HG03064 (cell line): ENCODE data around the gene PDGFB.

Experiments used
- ATAC-seq: cut with Tn5 transposase; IDR thresholded peaks from one replicate; pipeline ENCODE4 v1.9.1; 2021; ENCODE audit warnings: low read depth; ENCODE audit not compliant: unreplicated experiment

PDGFB gene

GRCh38 chr22:39244496-39245129 lies at the start of gene PDGFB:
TSS of gene PDGFB (minus strand) at chr22:39244982. CDS start at chr22:39243963, 1,019 bp downstream.
- ATAC-seq, result no peak

DNA sequence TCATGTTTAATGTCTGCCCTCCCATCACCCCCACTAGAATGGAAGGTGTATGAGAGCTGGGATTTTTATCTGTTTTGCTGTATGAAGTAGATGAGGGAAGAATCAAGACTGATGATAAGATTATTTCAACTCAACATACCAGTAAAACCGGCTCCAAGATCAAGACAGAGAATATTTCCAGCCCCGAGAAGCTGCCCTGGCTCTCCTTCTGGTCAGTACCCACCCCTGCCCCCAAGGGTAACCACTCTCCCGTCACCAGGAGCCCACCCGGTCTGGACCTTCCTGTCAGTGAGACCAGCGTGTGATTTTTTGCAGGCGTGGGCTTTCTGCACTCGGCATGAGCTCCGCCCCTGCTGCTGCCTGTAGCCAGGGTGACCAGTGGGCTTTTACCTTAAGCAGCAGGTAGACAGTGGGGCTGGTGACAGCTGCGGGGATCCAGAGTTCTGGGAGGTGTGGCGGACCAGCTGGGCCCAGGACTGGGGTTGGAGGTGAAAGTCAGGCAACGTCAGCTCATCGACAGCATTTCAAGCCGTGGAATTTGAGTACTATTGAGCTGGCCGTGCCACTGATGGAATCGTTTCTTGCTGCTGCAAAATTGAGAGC lies 49.1 kb upstream of the PDGFB start:
- no peak for ATAC-seq

DNA sequence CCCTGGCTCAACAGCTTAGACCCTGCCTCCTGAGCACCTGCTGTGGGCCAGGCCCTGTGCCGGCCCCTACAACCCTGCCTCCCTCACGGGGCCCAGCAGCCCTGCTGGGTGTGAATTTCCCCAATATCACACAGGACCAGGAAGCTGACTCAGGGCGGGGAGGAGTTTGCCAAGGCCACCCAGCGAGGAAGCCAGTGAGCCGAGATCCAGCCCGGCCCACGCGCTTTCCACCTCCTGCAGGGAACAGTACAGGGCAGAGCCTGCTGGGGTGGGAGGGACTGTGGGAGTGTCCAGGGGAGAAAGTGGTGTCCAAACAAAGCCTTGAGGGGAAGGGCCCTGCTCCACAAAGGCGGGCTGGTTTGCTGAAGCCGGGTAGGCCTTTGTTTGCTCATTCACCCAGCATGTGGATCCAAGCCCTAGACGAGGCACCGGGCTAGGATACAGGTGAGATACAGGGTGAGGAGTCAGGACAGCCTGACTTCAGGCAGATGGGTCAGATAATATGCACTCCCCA lies 47.8 kb upstream of the PDGFB start:
- ATAC-seq, result no peak

GRCh38 chr22:39292031-39292462 lies 47.3 kb upstream of the PDGFB start:
- ATAC-seq, result no peak

GRCh38 chr22:39291523-39291922 lies 46.7 kb upstream of the PDGFB start:
- ATAC-seq, result no peak

- no peak for ATAC-seq
These were observed 46.0 kb upstream of the PDGFB start for GRCh38 chr22:39290724-39291161.

GRCh38 chr22:39289975-39290720 lies 45.4 kb upstream of the PDGFB start:
- ATAC-seq, result no peak

GRCh38 chr22:39289533-39289932 lies 44.8 kb upstream of the PDGFB start:
- no peak for ATAC-seq

GRCh38 chr22:39288135-39288898 lies 43.5 kb upstream of the PDGFB start:
- ATAC-seq, result no peak

- no peak for ATAC-seq
These were observed 42.4 kb upstream of the PDGFB start for GRCh38 chr22:39287076-39287725.

DNA sequence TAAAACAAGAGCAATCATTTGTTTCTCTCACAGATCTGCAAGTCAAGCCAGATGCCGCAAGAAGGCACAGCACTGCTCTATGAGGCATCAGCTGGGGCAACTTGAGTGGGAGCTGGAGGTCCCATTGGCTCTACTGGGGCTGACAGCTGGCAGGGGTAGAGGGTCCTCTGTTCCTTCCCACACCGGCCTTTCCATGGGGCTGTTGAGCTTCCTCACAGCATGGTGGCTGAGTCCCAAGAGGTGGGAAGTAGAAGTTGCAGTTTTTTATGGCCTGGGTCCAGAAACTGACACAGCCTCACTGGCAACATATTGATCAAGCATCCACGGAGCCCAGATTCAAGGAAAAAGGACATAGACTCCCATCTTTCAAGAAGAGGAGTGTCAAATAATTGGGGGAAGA lies 40.2 kb upstream of the PDGFB start:
- no peak for ATAC-seq

GRCh38 chr22:39284142-39284980 lies 39.6 kb upstream of the PDGFB start:
- no peak for ATAC-seq

DNA sequence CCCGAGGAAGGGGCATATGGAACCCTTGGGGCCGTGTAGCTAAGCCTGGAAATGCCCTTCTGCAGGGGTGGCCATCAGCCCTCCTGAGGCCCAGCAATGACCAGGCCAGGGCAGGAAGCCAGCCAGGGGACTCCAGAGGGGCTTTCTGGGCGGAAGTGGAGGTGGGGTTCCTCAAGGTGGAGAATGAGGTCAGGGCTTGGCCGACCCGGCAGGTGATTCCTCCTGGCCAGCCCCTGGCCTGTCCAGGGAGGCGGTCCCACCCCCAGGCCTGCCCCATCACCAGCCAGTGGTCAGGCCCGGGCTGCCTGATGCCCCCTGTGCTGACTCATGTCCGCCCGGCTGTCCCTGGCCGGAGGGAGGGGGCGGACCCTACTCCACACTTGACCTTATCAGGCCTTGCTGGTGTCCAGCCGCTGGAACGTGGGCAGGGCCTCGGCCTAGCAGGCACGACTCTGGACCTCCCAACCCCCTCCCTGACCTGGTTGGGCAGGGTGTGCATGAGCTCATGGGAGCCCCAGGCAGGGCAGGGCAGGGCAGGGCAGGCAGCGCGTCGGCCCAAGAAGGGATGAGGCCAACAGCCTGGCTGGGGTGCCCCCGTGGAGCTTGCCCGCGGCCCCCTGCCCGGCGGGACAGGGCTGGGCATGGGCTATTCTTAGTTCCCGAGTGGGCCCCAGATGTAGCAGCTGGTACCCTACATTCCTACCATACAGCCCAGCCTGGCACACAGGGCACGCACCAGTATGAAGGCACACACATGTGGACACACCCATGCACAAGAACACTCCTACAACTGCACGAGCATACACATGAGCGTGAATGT lies 38.8 kb upstream of the PDGFB start:
- ATAC-seq, result no peak

DNA sequence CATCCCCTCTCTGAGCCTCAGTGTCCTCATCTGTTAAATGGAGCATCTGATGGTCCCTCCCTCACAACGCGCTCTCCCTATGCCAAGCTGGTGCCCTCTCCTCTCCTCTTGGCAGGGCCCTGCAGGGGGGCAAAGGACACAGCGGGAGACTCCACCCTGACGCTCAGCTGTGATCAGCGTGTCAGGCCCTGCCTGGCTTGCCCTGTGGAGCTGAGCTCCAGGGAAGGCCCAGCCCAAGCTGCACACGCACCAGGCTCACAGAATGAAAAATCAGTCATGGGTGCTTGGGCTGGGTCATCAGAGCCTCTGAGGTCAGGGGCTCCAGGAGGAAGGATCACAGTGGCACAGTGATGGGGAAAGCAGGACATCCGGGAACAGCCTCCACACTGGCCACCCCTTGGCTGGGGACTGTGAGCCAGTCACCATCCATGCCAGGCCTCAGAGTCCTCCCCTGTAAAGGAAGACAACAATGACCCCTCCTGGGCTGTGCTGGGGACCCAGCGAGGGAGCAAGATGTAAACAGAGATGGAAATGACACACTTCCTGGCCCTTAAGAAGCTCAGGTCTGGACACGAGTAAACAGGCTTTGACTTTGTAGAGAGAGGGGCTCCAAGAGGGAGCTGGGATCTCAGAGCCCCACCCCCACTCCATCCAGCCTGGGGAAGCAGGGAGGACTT lies 38.0 kb upstream of the PDGFB start:
- no peak for ATAC-seq

DNA sequence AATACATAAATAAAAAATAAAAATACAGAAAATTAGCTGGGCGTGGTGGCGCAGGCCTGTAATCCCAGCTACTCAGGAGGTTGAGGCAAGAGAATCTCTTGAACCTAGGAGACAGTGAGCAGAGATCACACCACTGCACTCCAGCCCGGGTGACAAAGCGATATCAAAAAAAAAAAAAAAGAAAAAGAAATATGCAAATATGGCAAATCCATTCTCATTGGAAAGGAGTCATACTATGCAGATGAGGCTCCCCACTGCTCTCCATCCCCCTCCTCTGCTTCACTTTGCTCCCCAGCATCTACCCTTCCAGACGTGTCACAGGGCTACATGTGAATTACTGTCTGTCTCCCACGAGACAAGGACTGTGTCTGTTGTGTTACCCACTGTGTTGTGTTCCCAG lies 36.3 kb upstream of the PDGFB start:
- ATAC-seq, result no peak

- no peak for ATAC-seq
These were observed 35.5 kb upstream of the PDGFB start for GRCh38 chr22:39280250-39280649.

- no peak for ATAC-seq
These were observed 34.5 kb upstream of the PDGFB start for GRCh38 chr22:39279170-39279850.
